LHCN-M2 (cell line): ENCODE data around the gene CDK17. TPM values are rescaled to one million over a fixed set of nuclear protein-coding genes. Genes with fewer than 3 reads are reported as not detected.
"Not testable (repeated sequence)": the region's sequence is repeated elsewhere in the genome, so short reads cannot be mapped to it uniquely, and the experiment has no call there.

Experiments
- DNase-seq: peaks from one replicate; pipeline ENCODE4 v3.0.0-alpha.2; 2012; ENCODE audit warnings: low read depth
- total RNA-seq: library from RNA; depleted of rRNA; stranded (reverse); fragments of >200 nt; gene quantifications from 2 replicates; pipeline ENCODE4 v1.2.3, GENCODE V29; 2014

Gene CDK17
- total RNA-seq, 1 experiment from 2014 or later: 73.7 TPM

DNA sequence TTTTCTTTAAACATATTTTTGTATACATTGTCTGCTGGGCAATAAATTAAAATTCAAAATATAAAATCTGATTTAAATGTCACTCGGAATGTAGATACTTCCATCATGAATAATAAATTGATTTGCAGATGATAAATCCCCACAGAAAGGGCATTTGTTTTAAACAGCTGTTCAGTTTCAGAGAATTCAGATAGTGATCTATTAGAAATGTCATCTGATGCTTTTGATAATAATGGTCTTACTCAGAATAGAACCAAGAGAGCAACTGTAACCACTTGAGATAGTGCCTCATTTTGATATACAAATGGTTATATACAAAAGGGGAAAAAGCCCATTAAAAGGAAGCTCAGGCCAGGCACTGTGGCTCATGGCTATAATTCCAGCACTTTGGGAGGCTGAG, 43.4 kb downstream of the CDK17 start:
- no peak for DNase-seq

DNA sequence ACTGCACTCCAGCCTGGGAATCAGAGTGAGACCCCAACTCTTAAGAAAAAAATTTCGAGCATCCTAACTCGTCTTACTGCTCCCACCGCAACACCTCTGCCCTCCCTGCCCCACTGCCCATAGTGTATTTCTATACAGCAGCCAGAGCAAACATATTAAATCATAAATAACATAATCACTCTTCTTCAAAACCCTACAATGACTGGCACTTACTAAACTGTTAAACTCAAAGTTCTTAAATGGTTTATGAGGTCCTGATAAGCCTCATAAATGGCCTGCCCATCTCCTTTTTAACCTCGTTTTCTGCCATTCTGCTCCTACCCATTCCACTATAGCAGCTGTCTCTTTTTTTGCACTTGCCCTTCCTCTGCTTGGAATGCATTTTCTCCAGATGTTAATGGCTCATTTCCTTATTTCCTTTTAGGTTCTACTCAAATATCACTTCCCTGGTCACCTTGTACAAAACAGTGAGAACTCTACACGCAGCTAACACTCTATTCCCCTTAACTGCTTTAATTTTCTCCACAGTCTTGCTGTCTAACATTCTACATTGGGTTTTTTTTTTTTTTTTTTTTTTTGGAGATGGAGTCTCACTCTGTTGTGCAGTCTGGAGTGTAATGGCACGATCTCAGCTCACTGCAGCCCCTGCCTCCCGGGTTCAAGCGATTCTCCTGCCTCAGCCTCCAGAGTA, 45.2 kb downstream of the CDK17 start:
- DNase-seq: no peak

DNA sequence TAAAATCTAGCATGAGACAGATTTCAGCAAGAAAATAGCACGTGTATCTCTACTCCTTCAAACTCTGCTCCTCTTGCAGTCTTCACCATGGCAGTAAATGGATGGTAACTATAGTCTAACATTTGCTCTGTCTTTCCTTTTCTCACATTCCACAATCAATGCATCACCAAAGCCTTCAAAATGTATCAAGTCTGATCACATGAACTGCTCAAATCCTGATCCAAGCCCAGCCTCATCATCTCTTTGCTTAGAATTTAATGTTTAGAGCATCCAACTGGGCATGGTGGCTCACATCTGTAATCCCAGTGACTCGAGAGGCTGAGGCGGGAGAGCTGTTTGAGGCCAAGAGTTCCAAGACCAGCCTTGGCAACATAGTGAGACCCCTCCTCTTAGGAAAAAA, 45.9 kb downstream of the CDK17 start:
- DNase-seq: no peak

DNA sequence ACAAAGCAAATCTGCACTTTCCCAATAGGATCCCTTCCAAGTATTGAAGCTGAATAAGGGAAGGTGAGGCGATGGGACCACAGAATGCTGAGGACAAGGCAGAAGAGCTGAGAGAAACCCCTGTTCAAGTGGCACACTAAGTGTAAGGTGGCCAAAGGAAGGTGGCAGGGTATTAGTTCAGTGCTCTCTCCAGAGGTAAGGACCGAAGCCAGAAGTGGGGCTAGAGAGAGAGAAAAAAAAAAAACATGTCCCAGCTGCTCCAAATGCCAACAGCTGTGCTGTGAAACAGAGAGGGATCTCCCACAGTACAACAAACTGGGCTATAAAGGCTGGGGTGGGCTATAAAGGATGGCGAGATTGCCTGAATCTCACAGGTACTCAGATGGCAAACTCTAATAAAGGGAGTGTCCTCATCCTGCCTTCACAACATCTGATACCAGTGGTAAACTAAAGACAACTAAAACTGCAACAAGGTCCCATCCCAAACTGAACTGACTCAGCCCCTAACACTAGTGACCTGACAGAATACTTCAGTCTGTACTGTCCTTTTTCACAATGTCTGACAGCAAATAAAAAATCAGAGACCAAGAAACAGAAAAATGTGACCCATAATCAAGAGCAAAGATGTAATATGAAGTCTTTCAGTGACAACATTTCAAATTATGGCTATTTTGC, 47.9 kb downstream of the CDK17 start:
- DNase-seq: peak; percentile 58

DNA sequence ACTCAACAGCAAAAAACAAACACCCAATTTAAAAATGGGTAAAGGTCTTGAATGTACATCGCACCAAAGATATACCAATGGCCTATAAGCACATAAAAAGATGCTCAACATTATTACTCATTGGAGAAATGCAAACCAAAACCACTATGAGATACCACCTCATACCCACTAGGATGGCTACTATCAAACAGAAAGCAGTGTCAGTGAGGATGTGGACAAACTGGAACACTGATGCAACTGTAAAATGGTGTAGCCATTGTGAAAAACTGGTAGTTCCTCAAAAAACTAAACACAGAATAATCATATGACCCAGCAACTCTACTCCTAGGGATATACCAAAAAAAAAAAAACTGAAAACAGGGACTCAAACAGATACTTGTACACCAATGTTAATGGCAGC, 49.3 kb downstream of the CDK17 start:
- peak; percentile 28 for DNase-seq

DNA sequence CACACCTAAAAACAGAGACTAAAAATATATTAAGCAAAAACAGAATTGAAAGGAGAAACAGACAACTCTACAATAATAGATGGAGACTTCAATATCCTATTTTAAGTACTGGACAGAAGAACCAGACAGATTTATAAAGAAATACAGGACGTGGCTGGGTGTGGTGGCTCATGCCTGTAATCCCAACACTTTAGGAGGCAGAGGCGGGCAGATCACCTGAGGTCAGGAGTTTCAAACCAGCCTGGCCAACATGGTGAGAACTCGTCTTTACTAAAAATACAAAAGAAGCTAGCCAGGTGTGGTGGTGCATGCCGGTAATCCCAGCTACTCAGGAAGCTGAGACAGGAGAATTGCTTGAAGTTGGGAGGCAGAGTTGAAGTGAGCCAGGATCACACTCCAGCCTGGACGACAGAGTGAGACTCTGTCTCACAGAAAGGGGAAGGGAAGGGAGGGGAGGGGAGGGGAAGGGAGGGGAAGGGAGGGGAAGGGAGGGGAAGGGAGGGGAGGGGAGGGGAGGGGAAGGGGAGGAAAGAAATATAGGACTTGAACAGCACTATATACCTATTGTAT, 53.0 kb downstream of the CDK17 start:
- no peak for DNase-seq

DNA sequence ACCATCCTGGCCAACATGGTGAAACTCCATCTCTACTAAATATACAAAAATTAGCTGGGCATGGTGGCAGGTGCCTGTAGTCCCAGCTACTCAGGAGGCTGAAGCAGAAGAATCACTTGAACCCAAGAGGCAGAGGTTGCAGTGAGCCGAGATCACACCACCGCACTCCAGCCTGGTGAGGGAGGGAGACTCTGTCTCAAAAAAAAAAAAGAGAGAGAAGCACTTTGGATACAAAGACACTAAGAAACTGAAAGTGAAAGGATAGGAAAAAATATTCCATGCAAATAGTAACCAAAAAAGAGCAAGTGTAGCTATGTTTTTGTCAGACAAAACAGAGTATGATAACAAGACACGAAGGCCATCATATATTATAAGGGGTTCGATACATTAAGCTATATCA, 53.5 kb downstream of the CDK17 start:
- DNase-seq: not testable (repeated sequence)

DNA sequence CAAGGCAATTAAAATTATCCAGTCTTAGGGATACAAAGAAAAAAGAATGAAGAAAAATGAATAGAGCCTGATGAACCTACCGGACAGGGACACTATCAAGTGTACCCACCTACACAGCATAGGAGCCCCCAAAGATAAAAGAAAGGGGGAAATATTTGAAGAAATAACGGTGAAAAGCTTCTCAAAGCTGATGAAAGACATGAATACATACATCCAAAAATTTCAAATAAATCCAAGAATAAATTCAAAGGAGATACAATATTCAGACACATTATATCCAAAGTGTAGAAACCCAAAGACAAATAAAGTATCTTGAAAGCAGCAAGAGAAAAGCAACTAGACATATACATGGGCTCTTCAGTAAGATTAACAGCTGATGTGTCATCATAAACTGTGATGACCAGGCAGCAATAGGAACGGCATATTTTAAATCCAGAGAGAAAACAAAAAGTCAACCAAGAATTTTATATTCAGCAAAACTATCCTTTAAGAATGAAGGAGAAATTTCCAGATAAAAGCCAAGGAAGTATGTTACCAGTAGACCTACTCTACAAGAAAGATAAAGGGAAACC, 56.0 kb downstream of the CDK17 start:
- DNase-seq: no peak

DNA sequence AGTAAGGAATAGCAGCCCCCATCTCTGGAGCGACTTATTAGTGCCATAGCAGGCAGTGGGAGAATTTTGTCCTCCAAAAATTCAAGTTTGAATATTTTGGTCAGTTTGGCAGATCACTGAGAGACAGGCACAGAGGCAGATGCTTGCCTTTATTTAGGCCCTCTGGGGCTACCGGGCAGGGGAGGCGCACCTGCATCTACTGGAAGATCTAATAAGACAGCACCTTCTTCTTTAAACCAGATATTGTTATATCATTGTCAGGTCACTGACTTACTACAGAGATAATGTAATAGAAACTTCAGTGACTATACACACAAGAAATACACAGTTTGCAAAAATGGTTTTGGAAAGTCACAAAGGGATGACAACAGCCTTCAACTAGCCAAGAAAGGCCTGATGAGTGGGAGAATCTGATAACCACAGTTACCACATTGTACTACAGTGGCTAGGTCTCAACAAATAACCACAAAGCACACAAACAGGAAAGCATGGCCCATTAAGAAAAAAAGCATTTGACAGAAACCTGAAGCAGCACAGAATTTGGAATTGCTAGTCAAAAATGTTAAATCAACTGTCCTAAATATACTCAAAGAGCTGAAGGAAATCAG, 56.8 kb downstream of the CDK17 start:
- DNase-seq: peak; percentile 68

DNA sequence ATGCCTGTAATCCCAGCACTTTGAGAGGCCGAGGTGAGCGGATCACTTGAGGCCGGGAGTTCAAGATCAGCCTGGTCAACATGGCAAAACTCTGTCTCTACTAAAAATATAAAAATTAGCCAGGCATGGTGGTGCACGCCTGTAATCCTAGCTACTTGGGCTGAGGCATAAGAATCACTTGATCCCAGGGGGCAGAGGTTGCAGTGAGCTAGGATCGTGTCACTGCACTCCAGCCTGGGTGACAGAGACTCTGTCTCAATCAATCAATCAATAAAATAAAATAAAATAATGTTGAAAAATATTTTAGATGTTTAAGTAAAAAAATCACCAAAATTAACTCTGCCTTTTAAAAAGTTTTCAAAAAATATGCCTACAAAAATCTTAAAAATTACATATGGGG, 60.6 kb downstream of the CDK17 start:
- DNase-seq: not testable (repeated sequence)

DNA sequence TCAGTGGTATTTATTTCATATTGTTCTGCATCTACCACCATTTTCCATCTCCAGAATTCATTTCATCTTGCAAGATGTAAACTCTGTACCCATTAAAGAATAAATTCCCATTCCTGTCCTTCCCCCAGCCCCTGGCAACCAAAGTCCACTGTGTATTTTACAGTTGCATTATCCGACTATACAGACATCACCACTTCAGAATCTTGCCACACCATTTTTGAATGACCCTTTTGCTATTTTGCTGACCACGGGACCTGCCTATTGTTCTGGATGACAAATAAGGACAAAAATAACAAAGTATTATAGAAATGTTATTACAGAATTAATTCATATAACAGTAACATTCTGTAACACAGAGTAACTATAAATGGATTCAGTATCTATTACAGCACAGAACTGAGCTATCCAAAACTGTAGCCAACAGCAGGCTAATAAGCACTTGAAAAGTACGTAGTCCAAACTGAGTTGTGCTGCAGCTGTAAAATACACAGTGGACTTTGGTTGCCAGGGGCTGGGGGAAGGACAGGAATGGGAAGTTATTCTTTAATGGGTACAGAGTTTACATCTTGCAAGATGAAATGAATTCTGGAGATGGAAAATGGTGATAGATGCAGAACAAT, 61.3 kb downstream of the CDK17 start:
- no peak for DNase-seq

DNA sequence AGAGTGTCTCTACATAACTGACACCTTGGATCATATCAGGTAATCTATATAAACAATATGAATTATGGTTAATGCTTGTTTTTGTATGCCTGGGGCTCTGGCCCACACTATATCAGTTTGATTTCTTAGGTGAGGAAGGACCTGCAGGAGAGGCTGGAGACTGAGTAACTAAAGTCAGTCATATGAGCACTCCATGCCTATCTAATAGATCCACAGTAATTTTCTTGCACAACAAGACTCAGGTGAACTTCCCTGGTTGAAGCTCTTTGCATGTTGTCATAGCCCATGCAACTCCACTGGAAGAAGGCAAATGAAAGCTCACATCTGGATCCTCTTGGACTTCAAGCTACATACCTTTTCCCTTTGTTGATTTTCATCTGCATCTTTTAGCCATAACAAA, 62.3 kb downstream of the CDK17 start:
- DNase-seq: no peak

DNA sequence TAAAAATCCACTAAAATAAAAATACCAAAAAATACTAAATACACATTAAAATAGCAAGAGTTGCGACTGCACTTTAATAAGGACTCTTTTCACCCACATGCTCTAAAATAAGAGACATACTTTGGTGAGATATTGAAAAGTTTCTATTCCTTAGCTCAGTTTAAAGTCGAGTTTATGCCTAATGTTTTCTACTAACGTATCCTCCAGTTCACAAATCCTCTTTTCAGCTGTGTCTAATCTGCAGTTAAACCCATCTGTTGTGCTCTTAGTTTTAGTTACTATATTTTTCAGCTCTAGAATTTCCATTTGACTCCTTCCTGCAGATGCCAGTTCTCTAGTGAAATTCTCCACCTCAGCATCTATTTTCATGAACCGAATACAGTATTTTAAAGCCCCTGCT, 63.8 kb downstream of the CDK17 start:
- DNase-seq: no peak

DNA sequence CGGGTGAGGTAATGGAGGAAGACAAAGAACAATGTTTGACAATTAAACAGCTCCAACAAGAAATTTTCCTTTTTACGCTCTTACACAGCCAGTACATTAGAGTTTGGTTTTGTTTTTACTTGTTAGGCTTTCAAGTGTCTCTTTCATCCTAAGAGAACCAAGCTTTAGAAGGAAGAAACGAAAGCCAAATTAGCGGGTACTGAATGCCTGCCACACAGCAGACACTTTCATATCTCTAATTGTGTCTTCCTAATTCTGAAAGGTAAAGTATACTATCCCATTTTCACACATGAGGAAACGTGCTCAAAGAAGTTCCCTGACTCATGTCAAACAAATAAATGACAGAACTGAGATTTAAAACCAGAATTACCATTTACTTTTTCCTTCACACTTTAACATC, 65.0 kb downstream of the CDK17 start:
- no peak for DNase-seq

DNA sequence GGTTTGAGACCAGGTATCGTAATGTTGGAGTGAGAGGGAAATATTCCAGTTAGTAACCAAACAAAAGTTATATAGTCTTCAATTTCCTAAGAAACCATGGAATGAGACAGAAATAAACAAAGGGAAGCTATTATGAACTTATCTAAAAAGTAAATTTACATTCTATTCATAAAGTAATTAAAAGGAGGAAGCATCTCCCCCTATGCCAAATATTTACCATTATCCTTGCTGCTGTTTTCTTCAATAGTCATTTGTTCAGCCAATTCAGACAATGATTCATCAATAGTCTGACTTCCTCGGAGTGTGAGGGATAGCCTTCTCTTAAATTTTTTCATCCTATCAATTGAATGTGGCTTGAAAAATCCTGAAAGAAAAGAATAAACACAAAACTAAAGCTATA, 65.7 kb downstream of the CDK17 start:
- no peak for DNase-seq

DNA sequence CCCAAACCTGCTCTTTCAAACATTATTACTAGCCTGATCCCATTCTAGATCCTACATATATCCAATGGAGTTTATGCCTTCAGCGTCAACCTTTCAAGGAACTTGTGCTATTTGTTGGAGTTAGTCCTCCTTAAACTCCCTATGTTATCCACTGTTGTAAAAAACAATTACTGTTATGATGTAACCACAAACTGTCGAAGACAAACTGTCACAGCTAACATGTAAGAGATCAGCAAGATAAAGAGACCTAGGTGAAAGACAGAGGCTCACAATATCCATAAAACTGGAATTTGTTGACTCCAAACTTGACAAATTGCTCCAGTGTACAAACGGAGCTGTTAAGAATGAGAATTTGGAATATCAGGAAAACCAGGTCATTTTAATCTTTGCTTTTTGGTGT, 70.7 kb downstream of the CDK17 start:
- DNase-seq: no peak

DNA sequence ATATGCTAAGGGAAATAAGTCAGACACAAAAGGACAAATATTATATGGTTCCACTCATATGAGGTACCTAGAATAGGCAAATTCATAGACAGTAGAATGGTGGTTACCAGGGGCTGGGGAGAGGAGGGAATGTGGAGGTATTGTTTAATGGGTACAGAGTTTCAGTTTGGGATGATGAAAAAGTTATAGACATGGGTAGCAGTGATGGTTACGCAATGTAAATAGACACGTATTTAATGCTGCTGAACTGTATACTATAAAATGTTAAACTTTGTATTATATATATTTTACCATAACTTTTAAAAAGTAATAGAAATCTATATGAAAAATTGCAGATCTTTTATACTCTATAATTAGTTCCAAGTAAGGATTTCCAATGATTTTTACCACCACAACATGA, 71.2 kb downstream of the CDK17 start:
- DNase-seq: no peak

DNA sequence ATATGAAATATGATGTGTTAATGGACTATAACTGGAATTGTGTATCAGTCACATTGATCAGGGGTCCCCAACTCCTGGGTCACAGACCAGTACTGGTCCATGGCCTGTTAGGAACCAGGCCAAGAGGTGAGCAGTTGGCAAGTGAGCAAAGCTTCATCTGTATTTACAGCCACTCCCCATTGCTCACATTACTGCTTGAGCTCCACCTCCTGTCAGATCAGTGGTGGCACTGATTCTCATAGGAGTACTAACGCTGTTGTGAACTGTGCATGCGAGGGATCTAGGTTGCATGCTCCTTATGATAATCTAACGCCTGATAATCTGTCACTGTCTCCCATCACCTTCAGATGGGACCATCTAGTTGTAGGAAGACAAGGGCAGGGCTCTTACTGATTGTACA, 72.3 kb downstream of the CDK17 start:
- DNase-seq: no peak

DNA sequence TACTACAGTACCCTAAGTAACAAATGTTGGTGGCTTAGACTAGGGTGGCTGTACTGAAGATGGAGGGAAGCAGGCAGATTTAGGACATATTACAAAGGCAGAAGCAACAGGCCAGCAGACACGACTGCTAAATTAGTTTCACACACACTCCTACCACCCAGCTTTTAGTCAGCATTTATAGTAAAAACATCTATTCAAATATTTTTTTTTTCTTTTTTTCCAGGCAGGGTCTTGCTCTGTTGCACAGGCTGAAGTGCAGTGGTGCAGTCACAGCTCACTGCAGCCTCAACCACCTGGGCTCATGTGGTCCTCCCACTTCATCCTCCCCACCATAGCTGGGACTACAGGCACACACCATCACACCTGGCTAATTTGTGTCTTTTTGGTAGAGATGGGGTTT, 72.9 kb downstream of the CDK17 start:
- DNase-seq: no peak

DNA sequence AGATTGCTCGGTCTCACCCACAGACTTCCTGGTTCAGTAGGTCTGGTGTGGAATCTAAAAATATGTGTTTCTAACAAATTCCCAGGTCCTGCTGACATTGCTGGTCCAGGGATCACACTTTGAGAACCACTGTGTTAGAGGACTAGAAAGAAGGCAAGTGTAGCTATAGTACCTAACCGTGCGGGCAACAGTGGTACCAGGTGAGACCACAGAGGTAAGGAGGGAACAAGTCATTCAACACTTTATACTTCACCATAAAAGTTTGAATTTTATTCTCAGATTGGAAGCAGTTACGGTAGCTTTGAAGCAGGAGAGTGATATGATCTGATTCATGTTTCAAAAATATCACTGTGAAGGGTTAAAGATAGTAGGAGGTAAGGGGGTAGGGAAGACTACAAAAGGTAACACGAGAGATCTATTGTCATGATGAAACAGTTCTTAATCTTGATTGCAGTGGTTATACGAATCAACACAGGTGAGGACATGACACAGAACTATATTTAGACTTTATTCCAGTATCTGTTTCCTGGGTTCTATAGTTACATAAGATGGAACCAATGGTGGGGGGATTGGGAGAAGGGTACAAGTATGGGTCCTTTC, 73.5 kb downstream of the CDK17 start:
- no peak for DNase-seq

DNA sequence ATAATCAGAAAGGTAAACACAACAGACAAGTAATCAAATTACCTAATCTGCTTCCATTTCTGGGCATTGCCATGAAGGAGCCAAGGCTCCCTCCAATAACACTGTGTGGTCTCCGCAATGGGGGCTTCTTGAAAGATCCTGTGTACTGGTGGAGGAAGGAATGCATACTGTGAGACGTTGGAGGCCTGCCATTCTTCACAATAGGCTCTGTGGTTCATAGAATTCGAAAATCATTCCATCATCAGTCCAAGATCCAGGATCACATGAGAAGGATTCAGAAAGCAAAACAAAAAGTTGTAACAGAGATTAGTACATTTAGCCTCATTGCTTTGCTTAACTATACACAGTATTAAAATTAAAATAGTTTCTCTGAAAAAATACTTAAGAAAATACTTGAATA, 76.3 kb downstream of the CDK17 start:
- DNase-seq: no peak

DNA sequence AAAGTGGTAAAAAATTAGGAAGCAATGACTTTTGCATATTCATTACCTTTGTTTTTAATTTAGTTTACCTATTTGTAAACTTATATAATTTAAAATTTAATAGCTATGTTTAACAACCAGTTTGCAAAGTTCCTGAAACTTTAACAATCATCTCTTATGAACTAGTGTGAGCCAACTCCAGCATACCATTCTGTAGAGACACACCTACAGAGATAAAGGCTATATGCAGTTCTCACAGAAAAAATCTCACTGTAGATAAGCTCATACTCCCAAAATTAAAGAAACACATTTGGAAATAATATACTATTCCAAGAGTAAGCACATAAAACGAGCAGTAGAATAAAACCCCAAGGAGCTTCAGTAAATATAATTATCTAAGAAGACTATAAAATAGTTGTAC, 77.5 kb downstream of the CDK17 start:
- no peak for DNase-seq
